Measurements from ENCODE around the gene OSBPL9.

DNA sequence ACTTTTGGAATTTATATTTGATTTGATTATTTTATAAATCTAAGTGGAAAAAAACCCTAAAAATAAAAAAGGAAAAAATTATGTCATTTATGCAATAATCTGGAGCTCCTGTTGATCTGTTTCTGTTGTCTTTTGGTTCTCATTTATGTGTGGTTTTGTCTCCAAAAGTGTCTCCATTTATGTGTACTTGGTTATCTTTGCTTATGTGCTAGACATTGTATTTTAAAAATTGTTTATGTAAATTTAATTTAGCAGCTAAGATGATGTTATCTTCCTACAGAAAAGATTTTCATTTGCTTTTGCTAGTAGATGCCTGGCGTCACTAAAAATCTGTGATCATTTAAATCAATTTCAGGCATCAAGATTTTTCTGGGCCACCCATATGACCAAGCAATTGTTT is 95.7 kb downstream of the OSBPL9 start:
- no peak for TF ChIP-seq EZH2 (IDR thresholded peaks at IDR 0.05)
- TF ChIP-seq, protein P1, sequence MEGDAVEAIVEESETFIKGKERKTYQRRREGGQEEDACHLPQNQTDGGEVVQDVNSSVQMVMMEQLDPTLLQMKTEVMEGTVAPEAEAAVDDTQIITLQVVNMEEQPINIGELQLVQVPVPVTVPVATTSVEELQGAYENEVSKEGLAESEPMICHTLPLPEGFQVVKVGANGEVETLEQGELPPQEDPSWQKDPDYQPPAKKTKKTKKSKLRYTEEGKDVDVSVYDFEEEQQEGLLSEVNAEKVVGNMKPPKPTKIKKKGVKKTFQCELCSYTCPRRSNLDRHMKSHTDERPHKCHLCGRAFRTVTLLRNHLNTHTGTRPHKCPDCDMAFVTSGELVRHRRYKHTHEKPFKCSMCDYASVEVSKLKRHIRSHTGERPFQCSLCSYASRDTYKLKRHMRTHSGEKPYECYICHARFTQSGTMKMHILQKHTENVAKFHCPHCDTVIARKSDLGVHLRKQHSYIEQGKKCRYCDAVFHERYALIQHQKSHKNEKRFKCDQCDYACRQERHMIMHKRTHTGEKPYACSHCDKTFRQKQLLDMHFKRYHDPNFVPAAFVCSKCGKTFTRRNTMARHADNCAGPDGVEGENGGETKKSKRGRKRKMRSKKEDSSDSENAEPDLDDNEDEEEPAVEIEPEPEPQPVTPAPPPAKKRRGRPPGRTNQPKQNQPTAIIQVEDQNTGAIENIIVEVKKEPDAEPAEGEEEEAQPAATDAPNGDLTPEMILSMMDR (IDR thresholded peaks at IDR 0.05) = no peak
